WTC11 (cell line): ENCODE data around the gene STK32C.

Experiments used
- SP1 ChIP-seq: sonication (generic); formaldehyde crosslinking; conservative IDR thresholded peaks from 2 replicates; pipeline ENCODE4 v1.8.1; 2022; ENCODE audit warnings: missing genetic modification reagents
- TEAD1 ChIP-seq: sonication (generic); formaldehyde crosslinking; IDR thresholded peaks from 2 replicates; pipeline ENCODE4 v1.8.0; 2022; ENCODE audit warnings: mild to moderate bottlenecking, missing genetic modification reagents
- TF ChIP-seq, protein P1 (sequence below): fragments of 200-600 bp; IDR thresholded peaks from 2 replicates; pipeline ENCODE4 v1.8.0; 2022; ENCODE audit warnings: antibody characterized with exemption

- no peak for TF ChIP-seq SP1 (CRISPR knock-in tag)
- TF ChIP-seq, protein P1, sequence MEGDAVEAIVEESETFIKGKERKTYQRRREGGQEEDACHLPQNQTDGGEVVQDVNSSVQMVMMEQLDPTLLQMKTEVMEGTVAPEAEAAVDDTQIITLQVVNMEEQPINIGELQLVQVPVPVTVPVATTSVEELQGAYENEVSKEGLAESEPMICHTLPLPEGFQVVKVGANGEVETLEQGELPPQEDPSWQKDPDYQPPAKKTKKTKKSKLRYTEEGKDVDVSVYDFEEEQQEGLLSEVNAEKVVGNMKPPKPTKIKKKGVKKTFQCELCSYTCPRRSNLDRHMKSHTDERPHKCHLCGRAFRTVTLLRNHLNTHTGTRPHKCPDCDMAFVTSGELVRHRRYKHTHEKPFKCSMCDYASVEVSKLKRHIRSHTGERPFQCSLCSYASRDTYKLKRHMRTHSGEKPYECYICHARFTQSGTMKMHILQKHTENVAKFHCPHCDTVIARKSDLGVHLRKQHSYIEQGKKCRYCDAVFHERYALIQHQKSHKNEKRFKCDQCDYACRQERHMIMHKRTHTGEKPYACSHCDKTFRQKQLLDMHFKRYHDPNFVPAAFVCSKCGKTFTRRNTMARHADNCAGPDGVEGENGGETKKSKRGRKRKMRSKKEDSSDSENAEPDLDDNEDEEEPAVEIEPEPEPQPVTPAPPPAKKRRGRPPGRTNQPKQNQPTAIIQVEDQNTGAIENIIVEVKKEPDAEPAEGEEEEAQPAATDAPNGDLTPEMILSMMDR, result no peak
- no peak for TF ChIP-seq TEAD1
Measured at GRCh38 chr10:132334631-132335188, 27.0 kb upstream of the STK32C start.
